ENCODE results near the gene IFT52.
A peak's percentile ranks its signal among the peaks of the same experiment; 100 is the strongest.
"Not testable (repeated sequence)": the region's sequence is repeated elsewhere in the genome, so short reads cannot be mapped to it uniquely, and the experiment has no call there.

IFT52 gene

GRCh38 chr20:43653966-43654365 lies 63.2 kb downstream of the IFT52 start:
- DNase-seq: no peak

DNA sequence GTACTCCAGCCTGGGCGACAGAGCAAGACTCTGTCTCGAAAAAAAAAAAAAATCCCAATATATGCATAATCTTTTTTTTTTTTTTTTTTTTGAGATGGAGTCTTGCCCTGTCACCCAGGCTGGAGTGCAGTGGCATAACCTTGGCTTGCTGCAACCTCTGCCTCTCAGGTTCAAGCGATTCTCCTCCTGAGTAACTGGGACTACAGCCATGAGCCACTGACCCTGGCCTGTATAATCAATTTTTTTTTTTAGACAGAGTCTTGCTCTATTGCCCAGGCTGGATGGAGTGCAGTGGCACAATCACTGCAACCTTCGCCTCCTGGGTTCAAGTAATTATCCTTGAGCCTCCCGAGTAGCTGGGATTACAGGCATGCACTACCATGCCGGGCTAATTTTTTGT lies 64.4 kb downstream of the IFT52 start:
- DNase-seq: not testable (repeated sequence)

DNA sequence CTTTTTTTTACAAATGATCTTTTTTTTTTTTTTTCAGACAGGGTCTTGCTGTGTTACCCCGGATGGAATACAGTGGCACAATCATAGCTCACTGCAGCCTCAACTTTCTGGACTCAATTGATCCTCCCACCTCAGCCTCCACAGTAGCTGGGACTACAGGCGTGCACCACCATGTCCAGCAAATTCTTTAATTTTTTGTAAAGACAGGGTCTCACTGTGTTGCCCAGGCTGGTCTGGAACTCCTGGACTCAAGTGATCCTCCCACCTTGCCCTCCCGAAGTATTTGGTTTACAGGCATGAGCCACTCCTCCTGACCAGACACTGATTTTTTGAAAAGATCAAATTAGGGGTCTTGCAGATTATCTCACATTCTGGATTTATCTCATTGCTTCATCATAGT lies 65.2 kb downstream of the IFT52 start:
- no peak for DNase-seq

DNA sequence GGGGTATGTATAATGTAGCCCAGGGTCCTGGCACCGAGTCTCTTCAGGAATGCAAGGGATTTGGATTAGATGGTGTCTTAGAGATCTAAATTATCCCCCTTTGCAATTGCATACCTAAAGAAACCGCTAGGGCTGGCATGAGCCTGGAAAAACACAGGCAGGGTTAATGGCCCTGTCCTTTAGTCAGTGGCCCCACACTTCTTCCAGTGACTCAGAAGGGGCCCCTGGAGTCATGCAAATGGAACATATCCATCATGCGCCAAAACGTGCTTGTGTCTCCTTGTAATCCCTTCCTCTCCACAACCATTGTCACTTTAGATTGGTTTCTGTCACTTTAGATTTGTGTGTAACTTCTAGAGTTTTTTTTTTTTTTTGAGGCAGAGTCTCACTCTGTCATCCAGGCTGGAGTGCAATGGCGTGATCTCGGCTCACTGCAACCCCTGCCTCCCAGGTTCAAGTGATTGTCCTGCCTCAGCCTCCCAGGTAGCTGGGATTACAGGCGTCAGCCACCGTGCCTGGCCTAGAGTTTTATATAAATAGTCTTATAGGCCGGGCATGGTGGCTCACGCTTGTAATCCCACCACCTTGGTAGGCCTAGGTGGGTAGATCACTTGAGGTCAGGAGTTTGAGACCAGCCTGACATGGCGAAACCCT lies 67.5 kb downstream of the IFT52 start:
- DNase-seq: peak; percentile 57

DNA sequence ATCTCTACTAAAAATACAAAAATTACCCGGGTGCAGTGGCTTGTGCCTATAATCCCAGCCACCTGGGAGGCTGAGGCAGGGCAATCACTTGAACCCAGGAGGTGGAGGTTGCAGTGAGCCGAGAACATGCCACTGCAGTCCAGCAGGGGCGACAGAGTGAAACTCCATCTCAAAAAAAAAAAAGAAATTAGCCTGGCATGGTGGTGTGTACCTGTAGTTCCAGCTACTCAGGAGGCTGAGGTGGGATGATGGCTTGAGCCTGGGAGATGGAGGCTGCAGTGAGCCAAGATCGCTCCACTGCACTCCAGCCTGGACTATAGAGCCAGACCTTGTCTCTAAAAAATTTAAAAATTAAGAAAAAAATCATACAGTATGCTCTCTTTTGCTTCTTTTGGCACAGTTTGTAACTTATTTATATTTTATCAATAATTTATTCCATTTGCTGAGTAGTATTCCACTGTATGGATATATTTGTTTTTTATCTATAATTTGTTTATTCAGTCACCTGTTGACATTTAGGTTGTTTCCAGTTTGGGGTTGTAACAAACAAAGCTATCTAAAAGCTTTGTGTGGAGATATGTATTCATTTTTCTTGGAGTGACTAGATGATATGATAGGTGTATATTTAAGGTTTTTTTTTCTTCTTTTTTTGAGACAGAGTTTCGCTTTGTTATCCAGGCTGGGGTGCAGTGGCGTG lies 68.1 kb downstream of the IFT52 start:
- DNase-seq: no peak

DNA sequence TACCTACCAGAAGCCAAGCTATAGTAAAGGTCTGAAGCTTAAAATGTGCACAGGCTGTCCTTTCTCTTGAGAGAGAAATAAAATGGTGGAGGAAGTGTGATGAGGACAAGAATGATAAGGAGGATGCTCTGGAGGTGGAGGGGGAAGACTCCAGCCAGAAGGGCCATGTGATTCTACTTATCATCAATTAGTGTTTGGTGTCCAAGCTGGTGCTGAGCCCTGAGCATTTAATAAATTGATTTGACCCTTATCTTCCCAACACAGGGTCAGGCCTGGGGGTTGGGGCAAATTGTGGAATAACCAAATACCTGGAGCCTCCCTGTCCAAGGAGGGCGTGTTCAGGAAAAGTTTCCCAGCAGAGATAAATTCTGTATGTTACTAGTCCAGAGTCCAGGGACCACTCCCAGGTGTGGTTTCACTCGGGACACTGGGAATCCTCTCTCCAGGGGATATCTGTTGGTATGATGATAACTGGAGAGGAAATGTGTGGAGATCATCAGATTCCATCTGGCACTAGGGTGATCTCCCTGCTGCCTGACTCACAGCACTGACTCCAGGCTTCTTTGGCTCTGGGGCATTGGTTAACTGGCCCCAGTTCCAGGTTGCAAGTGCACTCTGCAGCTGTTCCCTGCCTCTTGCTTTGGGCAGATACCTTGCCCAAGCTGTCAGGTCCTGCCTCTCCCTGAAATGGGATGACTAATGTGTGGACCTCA lies 72.4 kb downstream of the IFT52 start:
- no peak for DNase-seq

GRCh38 chr20:43665466-43666176 lies 74.9 kb downstream of the IFT52 start:
- DNase-seq: no peak

DNA sequence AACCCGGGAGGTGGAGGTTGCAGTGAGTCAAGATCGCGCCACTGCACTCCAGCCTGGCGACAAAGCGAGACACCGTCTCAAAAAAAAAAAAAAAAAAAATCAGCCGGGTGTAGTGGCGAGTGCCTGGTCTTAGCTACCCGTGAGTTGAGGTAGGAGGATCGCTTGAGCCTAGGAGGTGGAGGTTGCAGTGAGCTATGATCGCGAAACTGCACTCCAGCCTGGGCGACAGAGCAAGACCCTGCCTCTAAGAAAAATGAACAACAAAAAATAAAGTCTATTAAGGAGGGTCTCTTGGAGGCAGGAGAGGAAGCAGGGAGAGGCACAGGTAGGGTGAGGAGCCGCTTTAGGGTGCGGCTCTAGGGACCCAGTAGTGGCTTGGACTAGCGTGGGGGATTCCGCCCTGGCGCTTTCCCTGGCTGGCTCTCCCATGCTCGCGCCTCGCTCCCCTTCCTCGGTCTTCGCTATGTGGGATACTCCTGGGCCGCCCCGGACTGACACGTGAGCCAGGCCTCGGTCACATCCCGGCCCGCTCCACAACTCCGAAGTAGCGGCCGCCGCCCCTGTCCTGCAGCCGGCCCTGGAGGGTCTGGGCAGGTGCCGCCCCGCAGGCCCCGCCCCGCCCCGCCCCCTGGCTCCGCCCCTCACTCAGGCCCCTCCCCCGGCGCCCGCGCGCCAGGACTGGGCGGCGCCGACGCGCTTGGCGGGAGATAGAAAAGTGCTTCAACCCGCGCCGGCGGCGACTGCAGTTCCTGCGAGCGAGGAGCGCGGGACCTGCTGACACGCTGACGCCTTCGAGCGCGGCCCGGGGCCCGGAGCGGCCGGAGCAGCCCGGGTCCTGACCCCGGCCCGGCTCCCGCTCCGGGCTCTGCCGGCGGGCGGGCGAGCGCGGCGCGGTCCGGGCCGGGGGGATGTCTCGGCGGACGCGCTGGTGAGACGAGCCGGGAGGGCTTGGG lies 75.9 kb downstream of the IFT52 start, which contains the start of gene MYBL2:
Gene MYBL2 (plus strand): TSS at position 739 of the 953 bp plus-strand sequence. CDS start 170 bp downstream, at position 909.
- peak; percentile 68 for DNase-seq

- DNase-seq: no peak
Observed at GRCh38 chr20:43667341-43668132, 76.8 kb downstream of the IFT52 start.

- no peak for DNase-seq
Observed at GRCh38 chr20:43669332-43669731, 78.6 kb downstream of the IFT52 start.

DNA sequence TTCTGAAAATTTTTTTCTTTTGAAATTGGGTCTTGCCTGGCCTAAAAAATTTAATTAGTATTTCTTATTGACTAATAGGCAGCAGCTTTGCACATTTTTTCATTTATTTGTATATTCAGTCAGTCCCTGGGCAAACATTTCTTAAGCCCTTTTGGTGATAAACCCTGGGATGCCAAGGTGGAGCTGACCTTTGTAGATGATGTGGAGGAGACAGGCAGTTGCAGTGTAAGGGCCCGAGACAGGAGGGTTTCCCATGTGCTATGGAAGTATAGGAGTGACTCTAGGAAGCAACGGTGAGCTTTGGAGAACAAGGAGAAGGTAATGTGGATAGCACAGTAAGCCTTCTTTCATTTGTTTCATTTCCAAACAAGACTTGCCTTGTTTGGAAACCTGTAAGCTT lies 79.7 kb downstream of the IFT52 start:
- DNase-seq: no peak

DNA sequence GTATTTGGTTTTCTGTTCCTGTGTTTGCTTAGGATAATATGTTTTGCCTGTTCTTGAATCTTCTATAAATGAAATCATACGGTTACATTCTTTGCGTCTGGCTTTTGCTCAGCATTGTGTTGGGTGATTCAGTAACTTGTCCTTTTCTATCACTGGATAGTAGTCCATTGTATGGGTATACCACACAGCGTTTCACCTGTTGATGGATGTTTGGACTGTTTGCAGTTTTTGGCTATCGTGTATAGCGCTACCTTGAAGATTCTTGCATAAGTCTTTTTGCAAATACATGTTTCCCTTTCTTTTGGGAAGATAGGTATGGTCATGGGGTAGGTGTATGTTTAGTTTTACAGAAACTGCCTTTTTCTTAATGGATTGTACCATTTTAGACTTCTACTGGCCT lies 85.6 kb downstream of the IFT52 start:
- no peak for DNase-seq

DNA sequence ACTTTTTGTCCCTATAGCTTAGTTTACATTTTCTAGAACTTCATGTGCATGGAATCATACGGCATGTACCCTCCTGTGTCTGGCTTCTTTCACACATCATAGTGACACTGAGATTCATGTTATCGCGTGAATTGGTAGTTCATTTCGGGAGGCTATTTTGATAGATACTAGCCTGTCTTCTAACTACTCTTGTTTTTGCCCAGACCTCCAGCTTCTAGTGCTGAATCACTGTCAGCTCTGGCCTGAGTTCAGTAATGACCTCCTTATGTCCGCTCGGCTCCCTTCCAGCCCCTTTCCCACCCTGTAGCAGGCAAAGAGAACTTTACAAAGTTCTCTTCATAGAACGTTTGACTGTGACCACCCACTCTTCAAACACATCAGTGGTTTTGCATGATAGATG lies 90.2 kb downstream of the IFT52 start:
- DNase-seq: no peak

DNA sequence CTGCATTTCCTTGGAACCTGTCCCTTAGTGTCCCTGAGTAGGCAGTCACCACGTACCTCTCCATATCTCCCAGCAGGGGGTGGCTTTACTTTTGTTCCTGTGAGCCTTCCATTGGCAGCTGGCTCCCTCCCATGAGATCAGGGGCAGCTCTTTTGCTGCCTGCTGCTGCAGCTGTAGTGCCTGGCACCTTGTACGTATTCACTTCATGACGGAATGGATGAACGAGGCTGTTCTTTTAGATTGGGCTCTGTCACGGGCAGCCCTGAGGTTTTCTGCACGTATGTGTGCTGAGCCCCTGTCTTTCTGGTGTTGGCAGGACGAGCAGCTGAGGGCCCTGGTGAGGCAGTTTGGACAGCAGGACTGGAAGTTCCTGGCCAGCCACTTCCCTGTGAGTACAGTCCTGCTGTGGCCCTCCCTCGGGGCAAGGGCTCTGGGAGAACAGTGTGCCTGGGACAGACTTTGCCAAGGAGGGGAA lies 90.8 kb downstream of the IFT52 start:
- no peak for DNase-seq

GRCh38 chr20:43681991-43682410 lies 91.3 kb downstream of the IFT52 start:
- DNase-seq: no peak

DNA sequence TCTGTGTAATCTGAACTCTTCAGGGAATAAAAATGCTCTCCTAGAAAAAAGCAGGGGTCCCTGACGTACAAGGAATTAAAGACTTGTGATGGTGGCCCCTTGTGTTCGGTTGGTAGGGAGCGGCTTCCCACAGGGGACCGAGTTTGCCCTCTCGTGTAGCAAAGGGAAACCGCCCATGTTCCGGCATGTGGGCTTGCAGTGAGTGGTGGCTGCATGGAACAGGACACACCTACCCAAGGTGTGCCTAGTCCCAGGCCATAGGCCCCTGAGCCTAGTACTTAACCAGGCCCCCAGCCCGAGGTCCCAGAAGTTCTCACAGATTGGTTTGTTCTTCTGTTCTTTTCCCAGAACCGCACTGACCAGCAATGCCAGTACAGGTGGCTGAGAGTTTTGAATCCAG lies 91.7 kb downstream of the IFT52 start:
- DNase-seq: no peak

- no peak for DNase-seq
Observed at GRCh38 chr20:43686820-43687219, 96.1 kb downstream of the IFT52 start.

DNA sequence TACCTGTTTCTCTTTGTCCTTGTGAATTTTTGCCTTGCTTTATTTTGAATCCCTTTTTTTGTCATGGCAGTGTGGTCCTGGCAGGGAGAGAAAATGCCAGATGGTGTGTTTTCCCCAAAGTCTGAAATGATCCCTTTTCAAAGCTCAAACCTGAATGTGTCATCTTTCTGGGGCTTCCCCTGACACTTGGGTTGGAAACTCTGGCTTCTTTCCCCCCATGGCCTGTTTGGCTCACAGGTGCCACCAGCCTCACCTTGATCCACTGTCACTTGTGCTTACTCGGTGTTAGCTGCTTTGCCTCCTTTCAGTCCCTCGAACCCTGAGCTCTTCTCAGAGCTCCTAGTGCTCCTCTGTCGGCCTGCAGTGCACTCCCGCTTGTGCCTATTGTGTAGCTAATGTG lies 98.4 kb downstream of the IFT52 start:
- no peak for DNase-seq

DNA sequence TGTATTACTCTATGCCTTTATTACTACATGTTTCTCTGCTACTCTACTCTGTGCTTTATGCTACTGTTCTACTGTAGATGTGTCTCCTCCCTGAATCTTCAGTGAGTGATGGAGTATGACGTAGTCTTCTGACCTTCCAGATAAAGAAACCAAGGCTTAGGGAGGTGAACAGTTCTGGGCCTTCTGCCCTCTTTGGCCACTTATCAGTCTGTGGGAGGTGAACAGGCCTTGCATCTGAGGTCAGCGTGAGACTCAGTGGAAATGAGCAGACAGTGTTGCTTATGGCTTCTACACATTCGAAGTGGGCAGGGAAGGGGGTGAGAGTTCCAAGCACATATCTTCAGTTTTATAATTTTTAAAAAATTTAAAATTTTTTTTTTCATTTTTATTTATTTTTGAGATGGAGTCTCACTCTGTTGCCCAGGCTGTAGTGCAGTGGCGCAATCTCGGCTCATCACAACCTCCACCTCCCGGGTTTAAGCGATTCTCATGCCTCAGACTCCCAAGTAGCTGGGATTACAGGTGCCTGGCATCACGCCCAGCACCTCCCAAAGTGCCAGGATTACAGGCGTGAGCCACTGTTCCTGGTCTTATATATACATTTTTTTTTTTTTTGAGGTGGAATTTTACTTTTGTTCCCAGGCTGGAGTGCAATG lies 100.3 kb downstream of the IFT52 start:
- no peak for DNase-seq

GRCh38 chr20:43691928-43692524 lies 101.3 kb downstream of the IFT52 start:
- DNase-seq: peak; percentile 55

Measured in activated naive CD4-positive, alpha-beta T cell treated with Interleukin-2 at 50 U/mL for 16 hours (primary cell).